Measurements from ENCODE around the gene USP32. TPM values are rescaled to one million over a fixed set of nuclear protein-coding genes. Genes with fewer than 3 reads are reported as not detected.
"Not testable (repeated sequence)": the region's sequence is repeated elsewhere in the genome, so short reads cannot be mapped to it uniquely, and the experiment has no call there.

The USP32 gene
- total and polyA plus RNA-seq, 4 experiments from 2014 or later, result 2.6 to 36.2 (median 20.4) TPM

DNA sequence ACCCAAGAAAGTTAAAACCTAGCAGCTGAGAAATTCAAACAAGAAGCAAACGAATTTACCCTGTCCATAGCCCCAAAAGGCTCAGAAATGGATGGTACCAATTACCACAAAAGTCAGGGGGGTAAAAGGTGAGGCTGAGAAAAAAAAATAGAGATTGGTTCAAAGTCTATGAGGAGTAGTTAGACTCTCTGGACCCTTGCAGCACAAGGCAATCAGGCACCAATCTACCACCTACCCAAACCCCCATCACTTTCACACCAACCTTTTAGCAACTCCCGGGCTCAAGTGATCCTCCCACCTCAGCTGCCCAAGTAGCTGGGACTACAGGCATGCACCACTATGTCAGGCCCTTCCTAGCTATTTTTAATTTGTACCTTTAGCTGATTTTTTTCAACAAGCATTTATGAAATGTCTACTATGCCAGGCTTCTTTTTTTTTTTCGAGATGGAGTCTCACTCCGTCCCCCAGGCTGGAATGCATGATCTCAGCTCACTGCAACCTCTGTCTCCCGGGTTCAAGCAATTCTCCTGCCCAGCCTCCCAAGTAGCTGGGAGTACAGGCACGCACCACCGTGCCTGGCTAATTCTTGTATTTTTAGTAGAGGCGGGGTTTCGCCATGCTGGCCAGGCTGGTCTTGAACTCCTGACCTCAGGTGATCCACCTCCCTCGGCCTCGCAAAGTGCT lies 40.8 kb downstream of the USP32 start:
- Histone ChIP-seq H3K27ac (ENCODE audit: low read depth, low read length) (no peak overlapping the region), H3K36me3 (ENCODE audit: insufficient read depth, low read length) (no peaks in the 10 kb centered on the region), H3K9me3 (ENCODE audit: control insufficient read depth in 1 of 2, low read length in 2 of 2) (no peaks in the 10 kb centered on the region), H3K4me1 (ENCODE audit: insufficient read depth, low read length) (peaks cover 18% of the 10 kb centered on the region), H3K27me3 (ENCODE audit: insufficient read depth, low read length) (no peaks in the 10 kb centered on the region), H3K4me3 (ENCODE audit: low read length in 2 of 2) (no peak overlapping the region)
- ChIA-PET POLR2A (ENCODE audit: partially characterized antibody) (no interaction called here), CTCF (ENCODE audit: partially characterized antibody) (interaction anchor here (0.6 to 0.7 kb wide), 2 partner anchors 55 to 71 kb away, joined by 3 read pairs; partner anchors contain the start of gene CHCT1)
- no peaks in the 10 kb centered on the region for H3K9me3 Mint-ChIP-seq
- no peak for DNase-seq
- H3K27me3 Mint-ChIP-seq, result no peaks in the 10 kb centered on the region
- intact Hi-C loops (cut with micrococcal nuclease), result no loop called here
- no peak overlapping the region for H3K27ac Mint-ChIP-seq
- H3K4me1 Mint-ChIP-seq, result peaks cover 17 to 24% (median 20%) of the 10 kb centered on the region in 4 donors
- H3K4me3 Mint-ChIP-seq, result no peak overlapping the region
- peaks cover 0 to under 1% of the 10 kb centered on the region in 2 donors for H3K36me3 Mint-ChIP-seq

DNA sequence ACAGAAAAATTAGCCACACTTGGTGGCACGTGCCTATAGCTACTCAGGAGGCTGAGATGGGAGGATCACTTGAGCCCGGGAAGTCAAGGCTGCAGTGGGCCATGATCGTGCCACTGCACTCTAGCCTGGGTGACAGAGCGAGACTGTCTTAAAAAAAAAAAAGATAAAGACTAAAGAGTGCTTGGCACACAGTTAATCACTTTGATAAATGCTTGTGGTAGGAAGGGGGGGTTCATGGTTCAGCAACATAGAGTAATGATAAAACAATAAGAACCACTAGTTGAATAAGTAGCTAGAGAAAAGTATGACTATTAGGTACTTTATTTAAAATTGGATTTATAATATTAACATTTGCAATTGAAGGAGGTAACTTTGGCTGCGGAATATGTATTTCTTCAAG lies 43.3 kb downstream of the USP32 start:
- Histone ChIP-seq H3K4me3 (ENCODE audit: low read length in 2 of 2) (no peak overlapping the region), H3K27me3 (ENCODE audit: insufficient read depth, low read length) (no peaks in the 10 kb centered on the region), H3K9me3 (ENCODE audit: control insufficient read depth in 1 of 2, low read length in 2 of 2) (no peaks in the 10 kb centered on the region), H3K4me1 (ENCODE audit: insufficient read depth, low read length) (no peaks in the 10 kb centered on the region), H3K27ac (ENCODE audit: low read depth, low read length) (no peak overlapping the region), H3K36me3 (ENCODE audit: insufficient read depth, low read length) (no peaks in the 10 kb centered on the region)
- ChIA-PET CTCF (ENCODE audit: partially characterized antibody) (no interaction called here), POLR2A (ENCODE audit: partially characterized antibody) (no interaction called here)
- no peaks in the 10 kb centered on the region for H3K27me3 Mint-ChIP-seq
- H3K4me3 Mint-ChIP-seq, result no peak overlapping the region
- H3K4me1 Mint-ChIP-seq, result peaks cover 0 to 11% (median 6%) of the 10 kb centered on the region in 4 donors
- H3K27ac Mint-ChIP-seq, result no peak overlapping the region
- H3K36me3 Mint-ChIP-seq, result peaks cover 7 to 12% of the 10 kb centered on the region in 2 donors
- no peak for DNase-seq
- no peaks in the 10 kb centered on the region for H3K9me3 Mint-ChIP-seq
- intact Hi-C loops (cut with micrococcal nuclease), result no loop called here

DNA sequence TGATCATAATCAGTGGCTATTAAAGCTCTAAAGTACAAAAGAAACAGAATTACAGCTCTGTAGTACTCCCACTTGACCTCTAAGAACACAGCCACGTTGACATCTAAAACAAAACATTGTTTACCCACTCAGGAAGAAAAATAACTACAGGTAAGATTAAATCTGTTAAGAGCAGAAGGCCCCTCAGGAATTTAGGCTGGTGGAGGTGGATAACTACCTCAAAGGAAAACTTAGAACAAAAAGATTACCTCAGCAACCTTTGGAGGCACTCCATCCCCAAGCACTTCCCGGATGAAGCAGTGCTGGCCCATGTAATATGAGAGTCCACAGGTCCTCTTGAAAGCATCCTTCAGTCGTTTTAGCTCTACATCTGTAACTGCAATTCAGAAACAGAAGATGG lies 46.7 kb downstream of the USP32 start:
- H3K36me3 ChIP-seq (ENCODE audit: insufficient read depth, low read length), result no peaks in the 10 kb centered on the region
- no peak overlapping the region for H3K4me3 Mint-ChIP-seq
- H3K4me1 Mint-ChIP-seq, result peaks cover 12 to 26% (median 17%) of the 10 kb centered on the region in 4 donors
- no peaks in the 10 kb centered on the region for H3K27me3 Mint-ChIP-seq
- ChIA-PET POLR2A (ENCODE audit: partially characterized antibody) (no interaction called here), CTCF (ENCODE audit: partially characterized antibody) (no interaction called here)
- H3K36me3 Mint-ChIP-seq, result peaks cover 35 to 41% of the 10 kb centered on the region in 2 donors
- H3K27ac ChIP-seq (ENCODE audit: low read depth, low read length), result no peak overlapping the region
- no peaks in the 10 kb centered on the region for H3K27me3 ChIP-seq (ENCODE audit: insufficient read depth, low read length)
- H3K4me1 ChIP-seq (ENCODE audit: insufficient read depth, low read length), result peaks cover 7% of the 10 kb centered on the region
- H3K9me3 Mint-ChIP-seq, result no peaks in the 10 kb centered on the region
- peak overlapping the region in 1 of 7 donors; percentile 1 for H3K27ac Mint-ChIP-seq
- DNase-seq, result no peak
- no peak overlapping the region for H3K4me3 ChIP-seq (ENCODE audit: low read length in 2 of 2)
- no peaks in the 10 kb centered on the region for H3K9me3 ChIP-seq (ENCODE audit: control insufficient read depth in 1 of 2, low read length in 2 of 2)
- intact Hi-C loops (cut with micrococcal nuclease), result no loop called here

DNA sequence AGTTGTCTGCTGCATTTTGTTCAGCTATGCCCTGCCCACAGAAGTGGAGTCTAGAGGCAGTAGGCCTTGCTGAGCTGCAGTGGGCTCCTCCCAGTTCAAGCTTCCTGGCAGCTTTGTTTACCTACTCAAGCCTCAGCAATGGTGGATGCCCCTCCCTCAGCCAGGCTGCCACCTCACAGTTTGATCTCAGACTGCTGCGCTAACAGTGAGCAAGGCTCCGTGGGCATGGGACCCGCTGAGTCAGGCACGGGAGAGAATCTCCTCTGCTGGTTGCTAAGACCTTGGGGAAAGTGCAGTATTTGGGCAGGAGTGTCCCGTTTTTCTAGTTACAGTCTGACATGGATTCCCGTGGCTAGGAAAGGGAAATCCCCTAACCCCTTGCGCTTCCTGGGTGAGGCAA lies 49.4 kb downstream of the USP32 start:
- H3K27ac Mint-ChIP-seq, result peak overlapping the region in 4 of 7 donors; percentile 2 to 91 (median 70)
- H3K36me3 ChIP-seq (ENCODE audit: insufficient read depth, low read length); intact Hi-C loops (cut with micrococcal nuclease); H3K4me3 ChIP-seq (ENCODE audit: low read length in 2 of 2); H3K27ac ChIP-seq (ENCODE audit: low read depth, low read length); POLR2A ChIA-PET (ENCODE audit: partially characterized antibody); H3K9me3 ChIP-seq (ENCODE audit: control insufficient read depth in 1 of 2, low read length in 2 of 2); H3K4me1 ChIP-seq (ENCODE audit: insufficient read depth, low read length); H3K27me3 Mint-ChIP-seq; H3K27me3 ChIP-seq (ENCODE audit: insufficient read depth, low read length); H3K9me3 Mint-ChIP-seq: not testable (repeated sequence)
- peaks cover 42 to 45% of the 10 kb centered on the region in 2 donors for H3K36me3 Mint-ChIP-seq
- H3K4me3 Mint-ChIP-seq, result peak overlapping the region in 2 of 8 donors; percentile 51 to 71
- peaks cover 10 to 26% (median 17%) of the 10 kb centered on the region in 4 donors for H3K4me1 Mint-ChIP-seq
- CTCF ChIA-PET (ENCODE audit: partially characterized antibody), result interaction anchor here (0.6 kb wide), 1 partner anchor 20 kb away, joined by 3 read pairs; no protein-coding TSS in a partner anchor
- peak in 3 of 5 donors; percentile 6 to 39 (median 12) for DNase-seq

DNA sequence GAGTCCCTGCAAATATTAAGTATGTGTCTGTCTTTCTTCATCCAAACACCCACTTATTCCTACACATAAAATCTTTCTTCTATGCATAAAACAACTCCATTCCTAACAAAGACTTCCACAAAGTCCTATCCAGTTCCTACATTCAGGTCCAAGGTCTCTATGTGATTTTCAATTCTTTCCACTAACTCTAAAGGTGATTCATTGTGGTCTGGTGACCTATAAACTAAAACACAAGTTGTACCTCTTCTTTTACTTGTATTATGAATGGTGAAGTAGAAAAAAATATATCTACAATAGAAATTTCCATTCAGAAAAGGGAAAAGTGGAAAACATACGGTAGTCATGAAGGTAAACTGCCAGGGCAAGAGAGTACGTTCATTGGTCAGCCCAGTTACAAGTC lies 56.6 kb downstream of the USP32 start:
- H3K27ac Mint-ChIP-seq, result peak overlapping the region in 1 of 7 donors; percentile 19
- no peaks in the 10 kb centered on the region for H3K9me3 ChIP-seq (ENCODE audit: control insufficient read depth in 1 of 2, low read length in 2 of 2)
- CTCF ChIA-PET (ENCODE audit: partially characterized antibody), result no interaction called here
- H3K4me1 ChIP-seq (ENCODE audit: insufficient read depth, low read length), result no peaks in the 10 kb centered on the region
- no peak for DNase-seq
- H3K36me3 ChIP-seq (ENCODE audit: insufficient read depth, low read length), result no peaks in the 10 kb centered on the region
- H3K4me1 Mint-ChIP-seq, result peaks cover 0 to 3% (median 1%) of the 10 kb centered on the region in 4 donors
- POLR2A ChIA-PET (ENCODE audit: partially characterized antibody), result interaction anchor here (0.7 kb wide), 1 partner anchor 10 kb away, joined by 3 read pairs; no protein-coding TSS in a partner anchor
- intact Hi-C loops (cut with micrococcal nuclease), result no loop called here
- H3K27me3 Mint-ChIP-seq, result no peaks in the 10 kb centered on the region
- no peaks in the 10 kb centered on the region for H3K9me3 Mint-ChIP-seq
- H3K4me3 ChIP-seq (ENCODE audit: low read length in 2 of 2), result no peak overlapping the region
- no peak overlapping the region for H3K27ac ChIP-seq (ENCODE audit: low read depth, low read length)
- no peak overlapping the region for H3K4me3 Mint-ChIP-seq
- no peaks in the 10 kb centered on the region for H3K27me3 ChIP-seq (ENCODE audit: insufficient read depth, low read length)
- H3K36me3 Mint-ChIP-seq, result peaks cover 11 to 17% of the 10 kb centered on the region in 2 donors

DNA sequence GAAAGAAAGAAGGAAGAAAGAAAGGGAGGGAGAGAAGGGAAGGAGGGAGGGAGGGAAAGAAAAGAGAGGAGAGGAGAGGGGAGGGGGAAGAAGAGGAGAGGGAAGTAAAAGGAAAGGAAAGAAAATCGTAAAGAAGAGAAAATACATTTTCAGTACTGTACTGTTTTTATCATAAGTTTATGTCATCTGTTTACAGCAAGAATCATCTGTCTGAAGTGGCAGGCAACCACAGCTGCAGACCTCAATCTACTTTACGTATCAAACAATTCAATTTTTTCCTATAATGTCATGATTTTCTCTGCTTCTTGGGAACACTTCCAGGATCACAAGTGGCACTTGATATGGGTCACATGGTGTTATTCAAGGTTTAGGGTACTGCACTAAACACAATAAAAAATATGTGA lies 58.3 kb downstream of the USP32 start:
- Histone ChIP-seq H3K36me3 (ENCODE audit: insufficient read depth, low read length) (no peaks in the 10 kb centered on the region), H3K27ac (ENCODE audit: low read depth, low read length) (no peak overlapping the region), H3K4me1 (ENCODE audit: insufficient read depth, low read length) (no peaks in the 10 kb centered on the region), H3K27me3 (ENCODE audit: insufficient read depth, low read length) (no peaks in the 10 kb centered on the region), H3K4me3 (ENCODE audit: low read length in 2 of 2) (no peak overlapping the region), H3K9me3 (ENCODE audit: control insufficient read depth in 1 of 2, low read length in 2 of 2) (no peaks in the 10 kb centered on the region)
- Mint-ChIP-seq H3K9me3 (no peaks in the 10 kb centered on the region), H3K36me3 (peaks cover 11 to 21% of the 10 kb centered on the region in 2 donors), H3K27me3 (no peaks in the 10 kb centered on the region), H3K27ac (no peak overlapping the region), H3K4me1 (peaks cover 0 to 4% (median 1%) of the 10 kb centered on the region in 4 donors), H3K4me3 (no peak overlapping the region)
- POLR2A ChIA-PET (ENCODE audit: partially characterized antibody), result no interaction called here
- DNase-seq, result no peak
- intact Hi-C loops (cut with micrococcal nuclease), result no loop called here
- CTCF ChIA-PET (ENCODE audit: partially characterized antibody), result no interaction called here

DNA sequence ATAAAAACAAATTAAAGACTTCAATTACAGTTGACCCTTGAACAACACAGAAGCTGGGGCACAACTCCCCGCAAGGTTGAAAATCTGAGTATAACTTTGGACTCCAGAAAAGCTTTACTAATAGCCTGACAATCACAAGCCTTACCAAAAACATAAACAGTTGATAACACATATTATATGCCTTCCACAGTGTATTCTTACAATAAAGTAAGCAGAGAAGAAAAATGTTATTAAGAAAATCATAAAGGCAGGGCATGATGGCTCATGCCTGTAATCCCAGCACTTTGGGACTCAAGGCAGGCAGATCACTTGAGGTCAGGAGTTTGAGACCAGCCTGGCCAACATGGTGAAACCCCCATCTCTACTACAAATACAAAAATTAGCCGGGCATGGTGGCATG lies 58.9 kb downstream of the USP32 start:
- H3K4me1 ChIP-seq (ENCODE audit: insufficient read depth, low read length); H3K9me3 ChIP-seq (ENCODE audit: control insufficient read depth in 1 of 2, low read length in 2 of 2); H3K4me3 ChIP-seq (ENCODE audit: low read length in 2 of 2); H3K27me3 ChIP-seq (ENCODE audit: insufficient read depth, low read length); H3K4me1 Mint-ChIP-seq; H3K27ac Mint-ChIP-seq; H3K27me3 Mint-ChIP-seq; H3K27ac ChIP-seq (ENCODE audit: low read depth, low read length); H3K9me3 Mint-ChIP-seq; CTCF ChIA-PET (ENCODE audit: partially characterized antibody); intact Hi-C loops (cut with micrococcal nuclease); POLR2A ChIA-PET (ENCODE audit: partially characterized antibody); H3K36me3 ChIP-seq (ENCODE audit: insufficient read depth, low read length); H3K4me3 Mint-ChIP-seq; DNase-seq: not testable (repeated sequence)
- H3K36me3 Mint-ChIP-seq, result peaks cover 11 to 20% of the 10 kb centered on the region in 2 donors
